Measurements from ENCODE around the gene GALNT2. TPM values are rescaled to one million over a fixed set of nuclear protein-coding genes. Genes with fewer than 3 reads are reported as not detected.

Gene GALNT2
- total RNA-seq, 1 donor from 2014 or later, result 31.9 TPM

- FAIRE-seq (no peak), DNase-seq (ENCODE audit: low read depth) (no peak)
- TF ChIP-seq, protein P1, sequence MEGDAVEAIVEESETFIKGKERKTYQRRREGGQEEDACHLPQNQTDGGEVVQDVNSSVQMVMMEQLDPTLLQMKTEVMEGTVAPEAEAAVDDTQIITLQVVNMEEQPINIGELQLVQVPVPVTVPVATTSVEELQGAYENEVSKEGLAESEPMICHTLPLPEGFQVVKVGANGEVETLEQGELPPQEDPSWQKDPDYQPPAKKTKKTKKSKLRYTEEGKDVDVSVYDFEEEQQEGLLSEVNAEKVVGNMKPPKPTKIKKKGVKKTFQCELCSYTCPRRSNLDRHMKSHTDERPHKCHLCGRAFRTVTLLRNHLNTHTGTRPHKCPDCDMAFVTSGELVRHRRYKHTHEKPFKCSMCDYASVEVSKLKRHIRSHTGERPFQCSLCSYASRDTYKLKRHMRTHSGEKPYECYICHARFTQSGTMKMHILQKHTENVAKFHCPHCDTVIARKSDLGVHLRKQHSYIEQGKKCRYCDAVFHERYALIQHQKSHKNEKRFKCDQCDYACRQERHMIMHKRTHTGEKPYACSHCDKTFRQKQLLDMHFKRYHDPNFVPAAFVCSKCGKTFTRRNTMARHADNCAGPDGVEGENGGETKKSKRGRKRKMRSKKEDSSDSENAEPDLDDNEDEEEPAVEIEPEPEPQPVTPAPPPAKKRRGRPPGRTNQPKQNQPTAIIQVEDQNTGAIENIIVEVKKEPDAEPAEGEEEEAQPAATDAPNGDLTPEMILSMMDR (IDR thresholded peaks at IDR 0.05; ENCODE audit: insufficient read depth, low read length, severe bottlenecking), result no peak
- Histone ChIP-seq H3K36me3 (ENCODE audit: control insufficient read depth, insufficient read depth, low read length) (peaks cover 25% of the 10 kb centered on the region), H3K27me3 (ENCODE audit: control insufficient read depth, insufficient read depth, low read length) (no peaks in the 10 kb centered on the region), H3K4me3 (ENCODE audit: low read depth, low read length) (no peak overlapping the region)
These were observed 183.6 kb downstream of the GALNT2 start for GRCh38 chr1:230250666-230251065.

DNA sequence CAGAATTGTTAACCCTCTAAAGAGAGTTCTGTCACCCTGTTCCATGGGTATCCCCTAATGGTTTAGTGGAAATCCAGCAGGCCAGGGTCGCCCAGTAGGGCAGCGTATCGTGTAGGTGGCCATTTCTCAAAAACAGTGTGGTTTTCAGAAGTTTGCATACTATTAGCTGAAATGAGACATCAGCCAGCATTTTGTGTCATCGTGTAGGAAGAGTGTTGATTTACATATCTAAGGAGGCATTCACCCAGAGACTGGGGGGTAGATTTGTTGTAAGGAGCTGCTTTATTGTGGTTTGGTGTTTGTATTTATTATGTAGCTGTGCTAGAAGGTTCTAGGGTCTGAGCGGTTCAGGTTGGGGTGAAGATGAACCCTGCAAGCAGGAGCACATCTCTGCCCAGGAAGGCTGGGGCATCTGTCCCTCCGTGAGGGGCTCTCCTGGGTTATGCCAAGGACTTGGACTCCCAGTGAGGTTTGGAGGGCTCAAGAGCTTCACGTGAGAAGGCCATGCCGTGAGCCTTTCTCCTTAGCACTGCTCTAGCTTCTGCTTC is 184.7 kb downstream of the GALNT2 start:
- TF ChIP-seq, protein P1 (IDR thresholded peaks at IDR 0.05; ENCODE audit: insufficient read depth, low read length, severe bottlenecking), result no peak
- no peaks in the 10 kb centered on the region for H3K27me3 ChIP-seq (ENCODE audit: control insufficient read depth, insufficient read depth, low read length)
- FAIRE-seq (no peak), DNase-seq (ENCODE audit: low read depth) (no peak)
- no peak overlapping the region for H3K4me3 ChIP-seq (ENCODE audit: low read depth, low read length)
- peaks cover 27% of the 10 kb centered on the region for H3K36me3 ChIP-seq (ENCODE audit: control insufficient read depth, insufficient read depth, low read length)

DNA sequence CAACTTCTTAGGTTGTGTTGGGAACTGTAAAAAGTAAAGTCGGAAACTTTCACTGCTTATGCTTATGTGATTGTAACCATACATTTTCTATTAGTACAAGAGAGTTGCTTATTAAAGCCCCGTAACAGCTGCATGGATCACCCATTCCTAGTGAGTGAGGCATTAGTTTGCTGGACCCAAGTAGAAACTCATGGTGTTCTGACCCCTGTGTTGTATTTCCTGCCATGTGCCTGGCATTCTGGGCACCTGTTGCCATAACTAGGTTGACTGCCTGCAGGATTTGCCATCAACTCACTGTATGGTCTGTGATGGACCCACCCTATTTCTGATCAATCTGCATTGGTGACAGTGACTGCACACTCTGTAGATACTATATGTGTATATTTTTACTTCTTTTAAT is 186.1 kb downstream of the GALNT2 start:
- no peaks in the 10 kb centered on the region for H3K27me3 ChIP-seq (ENCODE audit: control insufficient read depth, insufficient read depth, low read length)
- H3K4me3 ChIP-seq (ENCODE audit: low read depth, low read length), result no peak overlapping the region
- H3K36me3 ChIP-seq (ENCODE audit: control insufficient read depth, insufficient read depth, low read length), result peaks cover 25% of the 10 kb centered on the region
- DNase-seq (ENCODE audit: low read depth) (no peak), FAIRE-seq (no peak)
- TF ChIP-seq, protein P1 (IDR thresholded peaks at IDR 0.05; ENCODE audit: insufficient read depth, low read length, severe bottlenecking), result no peak

GRCh38 chr1:230254265-230254664 is 187.2 kb downstream of the GALNT2 start:
- TF ChIP-seq, protein P1 (IDR thresholded peaks at IDR 0.05; ENCODE audit: insufficient read depth, low read length, severe bottlenecking), result no peak
- FAIRE-seq, result peak; percentile 36
- Histone ChIP-seq H3K4me3 (ENCODE audit: low read depth, low read length) (no peak overlapping the region), H3K36me3 (ENCODE audit: control insufficient read depth, insufficient read depth, low read length) (peaks cover 21% of the 10 kb centered on the region), H3K27me3 (ENCODE audit: control insufficient read depth, insufficient read depth, low read length) (no peaks in the 10 kb centered on the region)
- DNase-seq (ENCODE audit: low read depth), result no peak

GRCh38 chr1:230255116-230255515 is 188.1 kb downstream of the GALNT2 start:
- peaks cover 17% of the 10 kb centered on the region for H3K36me3 ChIP-seq (ENCODE audit: control insufficient read depth, insufficient read depth, low read length)
- H3K27me3 ChIP-seq (ENCODE audit: control insufficient read depth, insufficient read depth, low read length), result no peaks in the 10 kb centered on the region
- DNase-seq (ENCODE audit: low read depth), result no peak
- no peak for FAIRE-seq
- no peak overlapping the region for H3K4me3 ChIP-seq (ENCODE audit: low read depth, low read length)
- TF ChIP-seq, protein P1 (IDR thresholded peaks at IDR 0.05; ENCODE audit: insufficient read depth, low read length, severe bottlenecking), result no peak

DNA sequence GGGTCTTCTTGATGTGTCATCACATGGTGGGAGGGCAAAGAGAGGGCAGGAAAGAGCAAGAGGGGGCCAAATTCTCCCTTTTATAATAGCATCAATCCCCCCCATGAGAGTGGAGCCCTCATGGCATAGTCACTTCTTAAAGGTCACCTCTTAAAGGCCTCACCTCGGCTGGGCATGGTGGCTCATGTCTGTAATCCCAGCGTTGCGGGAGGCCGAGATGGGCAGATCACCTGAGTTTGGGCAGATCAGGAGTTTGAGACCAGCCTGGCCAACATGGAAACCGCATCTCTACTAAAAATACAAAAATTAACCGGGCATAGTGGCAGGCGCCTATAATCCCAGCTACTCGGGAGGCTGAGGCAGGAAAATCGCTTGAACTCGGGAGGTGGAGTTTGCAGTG is 189.0 kb downstream of the GALNT2 start:
- H3K36me3 ChIP-seq (ENCODE audit: control insufficient read depth, insufficient read depth, low read length), result peaks cover 14% of the 10 kb centered on the region
- DNase-seq (ENCODE audit: low read depth) (no peak), FAIRE-seq (no peak)
- H3K27me3 ChIP-seq (ENCODE audit: control insufficient read depth, insufficient read depth, low read length), result no peaks in the 10 kb centered on the region
- TF ChIP-seq, protein P1 (IDR thresholded peaks at IDR 0.05; ENCODE audit: insufficient read depth, low read length, severe bottlenecking), result no peak
- no peak overlapping the region for H3K4me3 ChIP-seq (ENCODE audit: low read depth, low read length)
